Activated CD4-positive, alpha-beta memory T cell treated with anti-CD3 and anti-CD28 coated beads, Interleukin-2, amount 10 ng/mL, durations not matched to agents 7 days and 5 days (primary cell): ENCODE data around the gene MARS1. TPM values are rescaled to one million over a fixed set of nuclear protein-coding genes. Genes with fewer than 3 reads are reported as not detected.

Experiments
- CTCF ChIA-PET: fragments of 350-600 bp; sonication (Branson Sonifier 250); formaldehyde crosslinking; loops from one replicate; lab custom pipeline; 2021; ENCODE audit warnings: antibody characterized with exemption, inconsistent platforms; lab: Charles Lee
- POLR2A ChIA-PET: fragments of 350-600 bp; sonication (Branson Sonifier 250); formaldehyde crosslinking; loops from one replicate; lab custom pipeline; 2021; ENCODE audit warnings: antibody characterized with exemption; lab: Charles Lee
- DNase-seq: peaks from one replicate; pipeline ENCODE4 v3.0.0-alpha.2; 2020
- H3K27ac Mint-ChIP-seq: one replicate; pipeline ENCODE4 v1.8.0; 2021; ENCODE audit warnings: mild to moderate bottlenecking, mixed read lengths
- H3K27me3 Mint-ChIP-seq: one replicate; pipeline ENCODE4 v1.8.0; 2021; ENCODE audit warnings: mixed read lengths
- H3K36me3 Mint-ChIP-seq: one replicate; pipeline ENCODE4 v1.8.0; 2021; ENCODE audit warnings: low read depth, mixed read lengths
- H3K4me1 Mint-ChIP-seq: one replicate; pipeline ENCODE4 v1.8.0; 2021; ENCODE audit warnings: mixed read lengths
- H3K4me3 Mint-ChIP-seq: one replicate; pipeline ENCODE4 v1.8.0; 2021; ENCODE audit warnings: mild to moderate bottlenecking, mixed read lengths
- H3K9me3 Mint-ChIP-seq: one replicate; pipeline ENCODE4 v1.8.0; 2021; ENCODE audit warnings: mixed read lengths
- total RNA-seq, 2 experiments: library from RNA; stranded (reverse); gene quantifications; one replicate each; pipeline ENCODE4 v1.2.3, GENCODE V29; 2021

The MARS1 gene
- total RNA-seq, 2 experiments from 2014 or later = 262 to 282 TPM

- Mint-ChIP-seq H3K4me1 (peaks cover 28% of the 10 kb centered on the region), H3K27me3 (peaks cover 5% of the 10 kb centered on the region), H3K36me3 (peaks cover 31% of the 10 kb centered on the region), H3K9me3 (no peaks in the 10 kb centered on the region), H3K27ac (no peak overlapping the region), H3K4me3 (no peak overlapping the region)
- no peak for DNase-seq
- CTCF ChIA-PET = interaction anchor here (15.2 kb wide), 1 partner anchor 5 kb away, joined by 204 read pairs; the partner anchor contains the start of gene GLI1
- POLR2A ChIA-PET = no interaction called here
These were observed 20.5 kb upstream of the MARS1 start for GRCh38 chr12:57467212-57467874.

- H3K9me3 Mint-ChIP-seq = no peaks in the 10 kb centered on the region
- no peak overlapping the region for H3K27ac Mint-ChIP-seq
- no peaks in the 10 kb centered on the region for H3K27me3 Mint-ChIP-seq
- no peak for DNase-seq
- no peak overlapping the region for H3K4me3 Mint-ChIP-seq
- POLR2A ChIA-PET = interaction anchor here (0.6 kb wide), 1 partner anchor 1153 kb away, joined by 6 read pairs; no protein-coding TSS in a partner anchor
- H3K36me3 Mint-ChIP-seq = peaks cover 36% of the 10 kb centered on the region
- CTCF ChIA-PET = interaction anchor here (1.2 to 15.2 kb wide), 2 partner anchors 6 to 9 kb away, joined by 3 to 204 read pairs; partner anchors contain the start of gene GLI1
- peaks cover 25% of the 10 kb centered on the region for H3K4me1 Mint-ChIP-seq
These were observed 20.0 kb upstream of the MARS1 start for GRCh38 chr12:57467915-57468314.

GRCh38 chr12:57469296-57470164 is 18.3 kb upstream of the MARS1 start:
- H3K36me3 Mint-ChIP-seq = peaks cover 50% of the 10 kb centered on the region
- DNase-seq = no peak
- no peaks in the 10 kb centered on the region for H3K27me3 Mint-ChIP-seq
- peaks cover 23% of the 10 kb centered on the region for H3K4me1 Mint-ChIP-seq
- POLR2A ChIA-PET = interaction anchor here (1.6 kb wide), 1 partner anchor 11 kb away, joined by 6 read pairs; no protein-coding TSS in a partner anchor
- no peak overlapping the region for H3K27ac Mint-ChIP-seq
- no peak overlapping the region for H3K4me3 Mint-ChIP-seq
- CTCF ChIA-PET = interaction anchor here (0.6 to 15.2 kb wide), 2 partner anchors 8 to 13 kb away, joined by 3 to 204 read pairs; partner anchors contain the start of gene GLI1
- H3K9me3 Mint-ChIP-seq = no peaks in the 10 kb centered on the region

- no peak for DNase-seq
- Mint-ChIP-seq H3K4me1 (peaks cover 22% of the 10 kb centered on the region), H3K4me3 (no peak overlapping the region), H3K36me3 (peaks cover 56% of the 10 kb centered on the region), H3K27me3 (no peaks in the 10 kb centered on the region), H3K27ac (no peak overlapping the region), H3K9me3 (no peaks in the 10 kb centered on the region)
- CTCF ChIA-PET = interaction anchor here (0.6 to 15.2 kb wide), 2 partner anchors 8 to 14 kb away, joined by 3 to 204 read pairs; partner anchors contain the start of gene GLI1
- POLR2A ChIA-PET = interaction anchor here (1.6 kb wide), 1 partner anchor 12 kb away, joined by 6 read pairs; no protein-coding TSS in a partner anchor
These were observed 17.4 kb upstream of the MARS1 start for GRCh38 chr12:57470286-57470969.

- peaks cover 57% of the 10 kb centered on the region for H3K36me3 Mint-ChIP-seq
- H3K4me3 Mint-ChIP-seq = no peak overlapping the region
- POLR2A ChIA-PET = interaction anchor here (1.3 kb wide), 1 partner anchor 11 kb away, joined by 4 read pairs; no protein-coding TSS in a partner anchor
These were observed 16.8 kb upstream of the MARS1 start for GRCh38 chr12:57470970-57471656.

GRCh38 chr12:57471661-57472060 is 16.2 kb upstream of the MARS1 start:
- peaks cover 63% of the 10 kb centered on the region for H3K36me3 Mint-ChIP-seq
- no peak overlapping the region for H3K27ac Mint-ChIP-seq
- H3K27me3 Mint-ChIP-seq = no peaks in the 10 kb centered on the region
- no peak for DNase-seq
- H3K4me3 Mint-ChIP-seq = no peak overlapping the region
- ChIA-PET CTCF (interaction anchor here (15.2 kb wide), 1 partner anchor 10 kb away, joined by 204 read pairs; the partner anchor contains the start of gene GLI1), POLR2A (interaction anchor here (1.3 kb wide), 1 partner anchor 11 kb away, joined by 4 read pairs; no protein-coding TSS in a partner anchor)
- peaks cover 28% of the 10 kb centered on the region for H3K4me1 Mint-ChIP-seq
- H3K9me3 Mint-ChIP-seq = no peaks in the 10 kb centered on the region

More at GRCh38 chr12:57470970-57471656, 16.8 kb upstream of the MARS1 start:
- DNase-seq = no peak
- CTCF ChIA-PET = interaction anchor here (15.2 kb wide), 1 partner anchor 9 kb away, joined by 204 read pairs; the partner anchor contains the start of gene GLI1
- no peak overlapping the region for H3K27ac Mint-ChIP-seq
- no peaks in the 10 kb centered on the region for H3K9me3 Mint-ChIP-seq
- no peaks in the 10 kb centered on the region for H3K27me3 Mint-ChIP-seq
- peaks cover 25% of the 10 kb centered on the region for H3K4me1 Mint-ChIP-seq

- Mint-ChIP-seq H3K36me3 (peaks cover 70% of the 10 kb centered on the region), H3K9me3 (no peaks in the 10 kb centered on the region), H3K27ac (no peak overlapping the region), H3K4me1 (peaks cover 28% of the 10 kb centered on the region), H3K4me3 (no peak overlapping the region), H3K27me3 (no peaks in the 10 kb centered on the region)
- POLR2A ChIA-PET = interaction anchor here (1.3 kb wide), 1 partner anchor 12 kb away, joined by 4 read pairs; no protein-coding TSS in a partner anchor
- DNase-seq = no peak
- CTCF ChIA-PET = interaction anchor here (15.2 kb wide), 1 partner anchor 10 kb away, joined by 204 read pairs; the partner anchor contains the start of gene GLI1
These were observed 15.5 kb upstream of the MARS1 start for GRCh38 chr12:57472391-57472790.

- peaks cover 32% of the 10 kb centered on the region for H3K4me1 Mint-ChIP-seq
- no peaks in the 10 kb centered on the region for H3K9me3 Mint-ChIP-seq
- no peak overlapping the region for H3K27ac Mint-ChIP-seq
- DNase-seq = no peak
- H3K27me3 Mint-ChIP-seq = no peaks in the 10 kb centered on the region
- H3K4me3 Mint-ChIP-seq = no peak overlapping the region
- ChIA-PET POLR2A (interaction anchor here (7.9 kb wide), 1 partner anchor 13 kb away, joined by 72 read pairs; the partner anchor contains the start of gene GLI1), CTCF (interaction anchor here (0.7 to 15.2 kb wide), 3 partner anchors 11 to 244 kb away, joined by 3 to 204 read pairs (median 4); partner anchors contain the start of genes GLI1 and SHMT2)
- H3K36me3 Mint-ChIP-seq = peaks cover 71% of the 10 kb centered on the region
These were observed 14.5 kb upstream of the MARS1 start for GRCh38 chr12:57473392-57473791.

- no peaks in the 10 kb centered on the region for H3K27me3 Mint-ChIP-seq
These were observed 14.0 kb upstream of the MARS1 start for GRCh38 chr12:57473886-57474285.

GRCh38 chr12:57474430-57474829 is 13.4 kb upstream of the MARS1 start:
- H3K36me3 Mint-ChIP-seq = peaks cover 71% of the 10 kb centered on the region
- peak overlapping the region; percentile 58 for H3K4me3 Mint-ChIP-seq
- peaks cover 42% of the 10 kb centered on the region for H3K4me1 Mint-ChIP-seq
- no peaks in the 10 kb centered on the region for H3K9me3 Mint-ChIP-seq
- no peak overlapping the region for H3K27ac Mint-ChIP-seq
- ChIA-PET CTCF (interaction anchor here (1.0 to 15.2 kb wide), 3 partner anchors 12 to 245 kb away, joined by 3 to 204 read pairs (median 3); partner anchors contain the start of genes GLI1 and SHMT2), POLR2A (interaction anchor here (0.9 to 7.9 kb wide), 6 partner anchors 9 to 72 kb away, joined by 3 to 72 read pairs (median 6); partner anchors contain the start of genes DCTN2, DDIT3 and GLI1)
- H3K27me3 Mint-ChIP-seq = no peaks in the 10 kb centered on the region
- DNase-seq = no peak

More at GRCh38 chr12:57473886-57474285, 14.0 kb upstream of the MARS1 start:
- ChIA-PET CTCF (interaction anchor here (0.7 to 15.2 kb wide), 4 partner anchors 12 to 245 kb away, joined by 3 to 204 read pairs (median 4); partner anchors contain the start of genes GLI1 and SHMT2), POLR2A (interaction anchor here (1.3 to 7.9 kb wide), 4 partner anchors 8 to 46 kb away, joined by 3 to 72 read pairs (median 6); partner anchors contain the start of genes DDIT3 and GLI1)
- no peaks in the 10 kb centered on the region for H3K9me3 Mint-ChIP-seq
- DNase-seq = no peak
- no peak overlapping the region for H3K27ac Mint-ChIP-seq
- peaks cover 74% of the 10 kb centered on the region for H3K36me3 Mint-ChIP-seq
- H3K4me1 Mint-ChIP-seq = peaks cover 37% of the 10 kb centered on the region
- peak overlapping the region; percentile 58 for H3K4me3 Mint-ChIP-seq

GRCh38 chr12:57474862-57475261 is 13.0 kb upstream of the MARS1 start:
- CTCF ChIA-PET = interaction anchor here (1.0 to 15.2 kb wide), 3 partner anchors 13 to 246 kb away, joined by 3 to 204 read pairs (median 3); partner anchors contain the start of genes GLI1 and SHMT2
- no peak overlapping the region for H3K27ac Mint-ChIP-seq
- peak overlapping the region; percentile 58 for H3K4me3 Mint-ChIP-seq
- H3K9me3 Mint-ChIP-seq = no peaks in the 10 kb centered on the region
- peaks cover 44% of the 10 kb centered on the region for H3K4me1 Mint-ChIP-seq
- no peaks in the 10 kb centered on the region for H3K27me3 Mint-ChIP-seq
- H3K36me3 Mint-ChIP-seq = peaks cover 71% of the 10 kb centered on the region
- no peak for DNase-seq
- POLR2A ChIA-PET = interaction anchor here (0.9 to 7.9 kb wide), 6 partner anchors 9 to 72 kb away, joined by 3 to 72 read pairs (median 6); partner anchors contain the start of genes DCTN2, DDIT3 and GLI1
